Measurements from ENCODE around the gene SNRNP70.
"Not testable (repeated sequence)": the region's sequence is repeated elsewhere in the genome, so short reads cannot be mapped to it uniquely, and the experiment has no call there.

SNRNP70 gene, protein sequence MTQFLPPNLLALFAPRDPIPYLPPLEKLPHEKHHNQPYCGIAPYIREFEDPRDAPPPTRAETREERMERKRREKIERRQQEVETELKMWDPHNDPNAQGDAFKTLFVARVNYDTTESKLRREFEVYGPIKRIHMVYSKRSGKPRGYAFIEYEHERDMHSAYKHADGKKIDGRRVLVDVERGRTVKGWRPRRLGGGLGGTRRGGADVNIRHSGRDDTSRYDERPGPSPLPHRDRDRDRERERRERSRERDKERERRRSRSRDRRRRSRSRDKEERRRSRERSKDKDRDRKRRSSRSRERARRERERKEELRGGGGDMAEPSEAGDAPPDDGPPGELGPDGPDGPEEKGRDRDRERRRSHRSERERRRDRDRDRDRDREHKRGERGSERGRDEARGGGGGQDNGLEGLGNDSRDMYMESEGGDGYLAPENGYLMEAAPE

DNA sequence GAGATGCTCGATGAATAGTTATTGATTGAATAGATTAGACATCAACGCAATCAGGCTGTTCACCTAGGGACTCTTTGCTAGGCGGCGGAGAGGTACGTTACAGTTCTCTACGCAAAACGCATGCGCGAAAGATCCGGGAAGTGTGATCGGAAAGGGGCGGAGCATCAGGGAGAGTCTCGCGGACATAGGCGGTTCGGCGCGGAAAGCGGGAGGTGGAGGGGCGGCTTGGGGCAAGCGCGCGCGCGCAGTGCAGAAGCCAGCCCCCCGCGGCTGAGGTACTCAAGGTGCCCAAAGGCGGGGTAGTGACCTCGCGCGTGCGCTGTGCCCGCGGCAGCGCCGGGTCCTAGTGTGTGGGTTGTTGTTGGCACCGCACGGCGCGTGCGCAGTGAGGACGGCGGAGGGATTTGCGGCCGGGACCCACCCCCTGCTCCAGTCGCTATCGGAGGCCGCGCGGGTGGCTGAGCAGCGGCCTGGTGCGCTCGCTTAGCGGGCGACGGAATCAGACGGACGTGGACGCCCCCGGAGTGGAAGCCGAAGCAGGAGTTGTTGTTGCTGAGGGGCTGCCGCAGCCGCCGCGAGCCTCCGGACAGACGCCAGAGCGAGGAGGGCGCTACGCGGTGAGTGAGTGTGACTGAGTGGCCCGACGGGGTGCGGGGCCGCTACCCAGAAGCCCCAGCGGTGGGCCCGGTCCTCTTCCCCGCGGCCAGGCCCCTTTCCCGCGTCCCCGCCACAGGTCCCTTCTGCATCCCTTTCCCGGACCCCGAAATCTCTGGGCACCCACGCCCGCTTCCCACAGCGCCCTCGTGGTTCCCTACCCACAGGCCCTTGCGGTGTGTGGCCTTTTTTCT, at the start of gene SNRNP70:
Gene SNRNP70 (plus strand): TSS at position 432 of the 848 bp plus-strand sequence. CDS start 964 bp downstream, outside the sequence.
- peak; percentile 100 for DNase-seq

DNA sequence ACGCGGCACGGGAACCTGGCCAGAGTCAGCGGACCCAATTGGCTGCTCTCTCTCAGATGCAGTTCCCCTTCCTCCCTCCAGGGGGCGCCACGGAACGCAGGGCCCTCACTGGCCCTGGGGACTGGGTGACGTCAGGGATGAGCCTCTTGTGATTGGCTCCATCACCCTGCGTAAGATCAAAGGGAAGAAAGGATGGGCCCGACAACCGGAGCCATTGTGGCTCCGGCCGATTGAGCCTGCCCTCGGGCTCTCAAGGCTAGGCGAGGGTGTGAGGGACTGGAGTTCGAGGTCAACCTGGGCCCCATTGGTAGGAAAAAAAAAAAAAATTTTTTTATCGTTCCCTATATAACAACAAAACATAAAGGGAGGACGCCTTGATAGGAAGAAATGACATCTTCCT, 48.4 kb upstream of the SNRNP70 start, which contains the start of gene CGB1:
Gene CGB1 (minus strand): TSS at position 81 of the 400 bp plus-strand sequence. CDS start 184 bp downstream, outside the sequence.
- peak; percentile 68 for DNase-seq

DNA sequence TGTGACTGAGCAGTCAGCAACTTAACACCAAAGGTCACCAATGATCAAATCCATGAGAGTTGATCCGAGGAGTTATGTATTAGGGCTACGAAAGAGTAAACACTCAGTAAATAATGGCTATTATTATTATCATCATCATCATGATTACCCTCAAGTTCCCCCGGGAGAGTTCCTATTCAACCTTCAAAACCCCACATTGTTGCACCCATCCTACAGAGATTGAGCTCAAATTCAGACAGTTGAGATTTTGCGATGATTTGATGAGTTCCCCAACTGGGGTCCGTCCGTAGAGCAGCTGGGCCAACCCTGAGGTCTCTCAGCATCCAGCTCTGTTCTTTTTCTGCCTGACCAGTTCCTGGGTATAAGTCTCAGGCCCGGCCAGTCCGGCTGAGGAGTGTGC, 47.1 kb upstream of the SNRNP70 start:
- not testable (repeated sequence) for DNase-seq

DNA sequence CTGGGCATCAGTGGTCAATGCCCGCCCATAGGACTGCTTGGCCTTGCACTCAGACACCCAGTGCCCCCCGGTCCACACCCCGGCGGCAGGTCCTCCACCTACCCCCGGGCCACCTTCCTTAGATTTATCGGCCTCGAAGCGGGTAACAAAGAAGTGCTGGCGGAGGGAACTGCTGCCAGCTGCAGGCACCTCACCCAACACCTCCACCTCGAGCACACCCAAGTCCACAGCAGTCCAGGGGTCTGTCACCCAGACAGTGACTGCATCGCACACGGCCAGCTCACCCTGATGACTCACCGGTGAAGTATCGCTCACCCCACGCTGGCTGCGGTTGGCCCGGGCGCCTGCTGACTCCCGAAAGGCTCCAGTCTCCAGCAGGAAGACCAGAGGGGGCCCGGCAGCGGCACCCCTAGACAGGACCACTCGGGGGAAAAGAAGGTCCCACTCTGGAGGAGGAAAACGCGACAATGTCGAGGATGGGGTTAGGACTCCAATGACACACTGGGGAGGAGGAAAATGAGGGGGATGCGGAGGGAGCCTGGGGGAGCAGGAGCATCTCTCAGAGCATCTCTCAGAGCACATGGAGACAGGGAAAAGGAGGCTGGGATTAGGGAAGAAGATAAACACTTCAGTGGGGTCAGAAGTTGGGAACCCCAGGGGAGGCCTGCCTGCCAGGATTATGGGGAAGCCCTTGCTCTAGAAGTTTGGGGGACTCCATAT, 46.5 kb upstream of the SNRNP70 start:
- not testable (repeated sequence) for DNase-seq

DNA sequence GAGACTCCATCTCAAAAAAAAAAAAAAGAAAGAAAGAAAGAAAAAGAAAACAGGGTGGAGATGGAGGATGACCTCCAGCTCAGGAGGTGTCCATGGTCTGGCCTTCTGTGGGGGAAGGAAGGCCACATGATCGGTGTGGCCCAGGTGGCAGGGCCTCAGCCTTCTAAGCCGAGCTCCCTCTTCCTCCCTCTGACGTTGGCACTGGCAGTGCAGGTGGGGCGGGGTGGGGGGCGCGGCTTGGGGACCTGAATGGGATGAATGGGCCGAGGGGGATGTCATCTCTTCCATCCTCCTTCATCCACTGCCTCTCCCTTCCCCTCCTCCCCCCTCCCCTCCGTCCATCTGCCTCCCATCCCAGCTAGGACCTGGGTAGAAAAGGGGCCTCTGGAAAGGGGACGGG, 45.5 kb upstream of the SNRNP70 start:
- not testable (repeated sequence) for DNase-seq

DNA sequence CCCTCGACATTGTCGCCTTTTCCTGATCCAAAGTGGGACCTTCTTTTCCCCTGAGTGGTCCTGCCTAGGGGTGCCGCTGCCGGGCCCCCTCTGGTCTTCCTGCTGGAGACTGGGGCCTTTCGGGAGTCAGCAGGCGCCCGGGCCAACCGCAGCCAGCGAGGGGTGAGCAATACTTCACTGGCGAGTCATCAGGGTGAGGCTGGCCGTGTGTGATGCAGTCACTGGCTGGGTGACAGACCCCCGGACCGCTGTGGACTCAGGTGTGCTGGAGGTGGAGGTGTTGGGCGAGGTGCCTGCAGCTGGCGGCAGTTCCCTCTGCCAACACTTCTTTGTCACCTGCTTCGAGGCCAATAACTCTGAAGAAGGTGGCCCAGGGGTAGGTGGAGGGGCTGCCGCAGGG, 43.1 kb upstream of the SNRNP70 start:
- DNase-seq: no peak

DNA sequence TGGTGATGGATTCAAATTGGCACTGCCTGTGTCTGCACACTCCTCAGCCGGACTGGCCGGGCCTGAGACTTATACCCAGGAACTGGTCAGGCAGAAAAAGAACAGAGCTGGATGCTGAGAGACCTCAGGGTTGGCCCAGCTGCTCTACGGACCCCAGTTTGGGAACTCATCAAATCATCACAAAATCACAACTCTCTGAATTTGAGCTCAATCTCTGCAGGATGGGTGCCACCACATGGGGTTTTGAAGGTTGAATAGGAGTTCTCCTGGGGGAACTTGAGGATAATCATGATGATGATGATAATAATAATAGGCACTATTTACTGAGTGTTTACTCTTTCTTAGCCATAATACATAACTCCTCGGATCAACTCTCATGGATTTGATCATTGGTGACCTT, 42.6 kb upstream of the SNRNP70 start:
- DNase-seq: not testable (repeated sequence)

DNA sequence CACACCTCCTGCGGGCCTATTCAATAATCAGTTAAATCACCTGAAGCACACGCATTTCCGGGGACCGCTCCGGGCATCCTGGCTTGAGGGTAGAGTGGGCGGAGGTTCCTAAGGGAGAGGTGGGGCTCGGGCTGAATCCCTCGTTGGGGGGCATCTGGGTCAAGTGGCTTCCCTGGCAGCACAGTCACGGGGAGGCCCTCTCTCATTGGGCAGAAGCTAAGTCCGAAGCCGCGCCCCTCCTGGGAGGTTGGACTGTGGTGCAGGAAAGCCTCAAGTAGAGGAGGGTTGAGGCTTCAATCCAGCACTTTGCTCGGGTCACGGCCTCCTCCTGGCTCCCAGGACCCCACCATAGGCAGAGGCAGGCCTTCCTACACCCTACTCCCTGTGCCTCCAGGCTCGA, 41.7 kb upstream of the SNRNP70 start, which contains the start of gene CGB5:
Gene CGB5 (plus strand): TSS at position 301 of the 400 bp plus-strand sequence. CDS start 362 bp downstream, outside the sequence.
- DNase-seq: not testable (repeated sequence)

DNA sequence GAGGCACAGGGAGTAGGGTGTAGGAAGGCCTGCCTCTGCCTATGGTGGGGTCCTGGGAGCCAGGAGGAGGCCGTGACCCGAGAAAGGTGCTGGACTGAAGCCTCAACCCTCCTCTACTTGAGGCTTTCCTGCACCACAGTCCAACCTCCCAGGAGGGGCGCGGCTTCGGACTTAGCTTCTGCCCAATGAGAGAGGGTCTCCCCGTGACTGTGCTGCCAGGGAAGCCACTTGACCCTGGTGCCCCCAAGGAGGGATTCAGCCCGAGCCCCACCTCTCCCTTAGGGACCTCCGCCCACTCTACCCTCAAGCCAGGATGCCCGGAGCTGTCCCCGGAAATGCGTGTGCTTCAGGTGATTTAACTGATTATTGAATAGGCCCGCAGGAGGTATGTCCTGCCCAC, 36.2 kb upstream of the SNRNP70 start, which contains the start of gene CGB8:
Gene CGB8 (minus strand): TSS at position 101 of the 400 bp plus-strand sequence. CDS start 372 bp downstream, outside the sequence.
- DNase-seq: not testable (repeated sequence)

DNA sequence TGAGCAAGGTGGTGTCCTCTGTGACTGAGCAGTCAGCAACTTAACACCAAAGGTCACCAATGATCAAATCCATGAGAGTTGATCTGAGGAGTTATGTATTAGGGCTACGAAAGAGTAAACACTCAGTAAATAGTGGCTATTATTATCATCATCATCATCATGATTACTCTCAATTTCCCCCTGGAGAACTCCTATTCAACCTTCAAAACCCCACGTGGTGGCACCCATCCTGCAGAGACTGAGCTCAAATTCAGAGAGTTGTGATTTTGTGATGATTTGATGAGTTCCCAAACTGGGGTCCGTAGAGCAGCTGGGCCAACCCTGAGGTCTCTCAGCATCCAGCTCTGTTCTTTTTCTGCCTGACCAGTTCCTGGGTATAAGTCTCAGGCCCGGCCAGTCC, 35.4 kb upstream of the SNRNP70 start:
- not testable (repeated sequence) for DNase-seq

DNA sequence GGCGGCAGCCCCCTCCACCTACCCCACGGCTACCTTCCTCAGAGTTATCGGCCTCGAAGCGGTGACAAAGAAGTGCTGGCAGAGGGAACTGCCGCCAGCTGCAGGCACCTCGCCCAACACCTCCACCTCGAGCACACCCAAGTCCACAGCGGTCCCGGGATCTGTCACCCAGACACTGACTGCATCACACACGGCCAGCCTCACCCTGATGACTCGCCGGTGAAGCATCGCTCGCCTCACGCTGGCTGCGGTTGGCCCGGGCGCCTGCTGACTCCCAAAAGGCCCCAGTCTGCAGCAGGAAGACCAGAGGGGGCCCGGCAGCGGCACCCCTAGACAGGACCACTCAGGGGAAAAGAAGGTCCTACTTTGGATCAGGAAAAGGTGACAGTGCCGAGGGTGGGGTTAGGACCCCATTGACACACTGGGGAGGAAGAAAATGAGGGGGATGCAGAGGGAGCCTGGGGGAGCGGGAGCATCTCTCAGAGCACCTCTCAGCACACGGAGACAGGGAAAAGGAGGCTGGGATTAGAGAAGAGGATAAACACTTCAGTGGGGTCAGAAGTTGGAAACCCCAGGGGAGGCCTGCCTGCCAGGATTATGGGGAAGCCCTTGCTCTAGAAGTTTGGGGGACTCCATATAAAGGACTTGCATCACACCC, 34.7 kb upstream of the SNRNP70 start:
- not testable (repeated sequence) for DNase-seq

DNA sequence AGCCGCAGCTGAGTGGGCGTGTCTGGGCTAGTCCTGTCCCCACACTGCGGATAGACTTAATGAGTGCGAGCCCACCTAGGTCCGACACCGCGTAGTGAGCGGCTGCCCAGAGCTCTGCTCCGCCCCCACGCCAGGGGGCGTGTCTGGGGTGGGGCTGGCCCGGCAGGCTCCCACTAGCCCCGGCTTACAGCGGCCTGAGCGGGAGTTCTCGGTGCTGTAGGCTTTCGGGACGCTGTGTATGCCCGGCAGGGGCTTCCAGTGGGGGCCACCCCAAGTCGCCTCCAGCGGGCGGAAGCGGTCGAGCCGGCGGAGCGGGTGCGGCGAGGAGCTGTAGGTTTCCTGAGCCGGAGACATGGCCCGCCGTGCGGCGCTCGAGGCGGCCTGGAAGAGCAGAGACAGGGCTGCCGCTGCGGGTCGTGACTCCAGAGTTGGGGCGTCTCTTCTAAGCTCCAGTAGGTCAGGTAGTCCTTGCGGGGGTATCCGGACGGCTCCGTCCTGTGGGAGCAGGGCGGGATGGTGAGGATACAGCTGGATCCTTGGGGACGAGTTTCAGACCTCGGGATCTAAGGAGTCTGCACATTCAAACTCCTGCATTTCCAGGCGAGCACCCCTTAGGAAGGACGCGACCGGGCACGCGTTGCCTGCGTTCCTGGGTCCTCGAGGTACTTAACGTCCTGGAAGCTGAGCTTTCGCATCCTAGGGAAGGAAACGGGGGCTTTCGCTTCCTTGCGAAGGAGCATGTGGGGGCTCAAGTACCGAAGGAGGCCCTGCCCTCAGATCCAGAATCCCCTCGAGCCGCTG, 28.9 kb upstream of the SNRNP70 start:
- peak; percentile 61 for DNase-seq

DNA sequence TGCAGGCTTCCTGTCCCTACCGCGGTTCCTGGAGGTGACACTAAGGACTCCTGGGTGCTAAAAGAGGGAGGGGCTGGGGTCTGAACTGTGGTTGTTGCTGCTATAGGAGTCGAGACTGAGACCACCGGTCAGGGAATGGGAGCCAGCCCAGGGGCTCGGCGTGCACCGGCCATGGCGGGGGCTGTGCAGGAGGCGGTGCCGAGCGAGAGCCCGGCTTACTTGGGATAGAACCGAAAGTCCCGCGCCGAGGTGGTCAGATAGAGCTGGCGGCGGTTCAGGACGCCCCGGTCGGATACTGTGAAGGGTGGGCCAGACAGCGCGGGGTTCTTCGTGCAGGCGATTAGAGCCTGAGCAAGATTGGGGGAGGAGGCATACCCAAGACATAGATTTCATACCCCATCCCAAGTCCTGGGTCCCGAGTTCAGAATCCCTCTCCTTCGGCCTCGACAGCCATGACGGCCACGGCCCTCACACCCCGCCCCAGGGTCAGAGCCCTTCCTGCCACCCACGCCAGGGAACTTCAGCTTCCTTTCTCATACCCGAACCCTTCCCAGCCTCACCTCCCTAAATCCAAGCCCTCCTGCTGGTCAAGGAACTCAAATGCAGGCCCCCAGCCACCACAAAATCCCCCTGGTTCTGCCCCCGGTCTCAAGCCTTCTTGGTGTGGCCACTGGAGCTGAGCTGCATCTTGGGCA, 28.2 kb upstream of the SNRNP70 start:
- DNase-seq: not testable (repeated sequence)

DNA sequence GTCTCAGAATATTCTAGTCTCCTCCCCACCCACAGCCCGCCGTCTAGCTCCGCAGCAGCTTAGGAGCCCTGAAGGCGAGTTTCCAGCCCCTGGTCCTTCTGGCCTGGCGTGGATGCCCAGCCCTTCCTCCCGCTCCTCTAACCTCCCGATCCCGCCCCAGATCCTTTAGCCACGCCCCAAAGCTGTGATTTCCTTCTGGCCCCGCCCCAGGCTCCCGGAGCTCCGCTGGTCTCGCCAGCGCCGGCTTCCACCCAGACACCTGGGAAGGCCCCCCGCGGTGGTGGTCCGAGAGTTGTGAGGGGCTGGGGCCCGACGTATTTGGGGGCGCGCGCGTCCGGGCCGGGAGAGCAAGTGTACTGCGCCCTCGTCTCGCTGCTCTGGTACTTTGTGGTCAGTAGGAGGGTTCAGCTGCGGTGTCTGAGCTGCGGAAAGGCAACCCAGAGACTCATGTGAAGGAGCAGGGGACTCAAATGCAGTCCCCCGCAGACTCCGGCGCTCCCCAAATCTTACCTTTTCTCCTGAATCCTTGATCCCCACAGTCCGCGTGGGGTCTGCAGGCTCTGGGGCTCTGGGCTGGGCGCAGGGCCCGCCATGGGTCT, 27.5 kb upstream of the SNRNP70 start, which contains the start of gene CGB7:
Gene CGB7 (minus strand): TSS at position 114 of the 599 bp plus-strand sequence. CDS start 2,374 bp downstream, outside the sequence.
- no peak for DNase-seq

DNA sequence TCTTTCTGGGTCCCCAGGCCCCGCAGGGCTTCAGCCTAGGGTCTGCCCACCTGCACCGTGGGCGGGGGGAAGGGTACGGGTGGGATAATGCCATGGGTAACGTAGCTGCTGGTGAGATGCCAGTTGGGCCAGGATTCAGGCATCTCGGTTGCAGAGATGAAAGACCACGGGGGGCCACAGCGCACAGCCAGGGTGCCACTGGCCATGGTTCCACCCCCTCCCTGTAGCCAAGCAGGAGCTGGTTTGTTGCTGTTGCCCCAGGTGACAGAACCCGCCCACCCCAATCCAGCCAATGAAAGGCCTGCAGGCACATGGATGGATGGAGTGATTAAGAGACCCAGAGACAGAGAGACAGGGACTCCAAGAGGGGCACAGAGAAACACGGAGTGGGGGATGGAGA, 26.7 kb upstream of the SNRNP70 start:
- DNase-seq: no peak

DNA sequence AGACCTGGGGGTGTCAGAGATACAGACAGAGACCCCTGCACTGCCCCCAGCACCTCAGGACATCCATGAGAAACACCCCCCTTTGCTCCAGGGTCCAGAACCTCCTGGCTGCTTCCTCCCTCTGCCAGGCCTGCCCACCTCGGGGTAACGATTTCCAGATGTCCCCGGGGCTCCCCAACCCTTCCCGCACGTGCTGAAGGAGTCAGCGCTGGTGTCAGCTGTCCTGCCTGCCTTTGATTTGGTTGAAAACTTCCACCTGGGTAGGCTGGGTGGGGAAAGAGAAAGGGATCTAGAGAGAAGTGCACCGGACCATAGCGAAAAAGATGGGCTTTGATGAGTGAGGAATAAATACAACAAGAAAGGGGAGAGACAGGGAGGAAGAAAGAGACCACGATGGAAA, 26.2 kb upstream of the SNRNP70 start:
- DNase-seq: no peak

DNA sequence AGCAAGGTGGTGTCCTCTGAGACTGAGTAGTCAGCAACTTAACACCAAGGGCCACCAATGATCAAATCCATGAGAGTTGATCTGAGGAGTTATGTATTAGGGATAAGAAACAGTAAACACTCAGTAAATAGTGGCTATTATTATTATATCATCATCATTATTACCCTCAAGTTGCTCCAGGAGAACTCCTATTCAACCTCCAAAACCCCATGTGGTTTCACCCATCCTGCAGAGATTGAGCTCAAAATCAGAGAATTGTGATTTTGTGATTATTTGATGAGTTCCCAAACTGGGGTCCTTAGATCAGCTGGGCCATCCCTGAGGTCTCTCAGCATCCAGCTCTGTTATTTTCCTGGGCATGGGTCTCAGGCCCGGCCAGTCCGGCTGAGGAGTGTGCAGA, 24.3 kb upstream of the SNRNP70 start:
- no peak for DNase-seq

DNA sequence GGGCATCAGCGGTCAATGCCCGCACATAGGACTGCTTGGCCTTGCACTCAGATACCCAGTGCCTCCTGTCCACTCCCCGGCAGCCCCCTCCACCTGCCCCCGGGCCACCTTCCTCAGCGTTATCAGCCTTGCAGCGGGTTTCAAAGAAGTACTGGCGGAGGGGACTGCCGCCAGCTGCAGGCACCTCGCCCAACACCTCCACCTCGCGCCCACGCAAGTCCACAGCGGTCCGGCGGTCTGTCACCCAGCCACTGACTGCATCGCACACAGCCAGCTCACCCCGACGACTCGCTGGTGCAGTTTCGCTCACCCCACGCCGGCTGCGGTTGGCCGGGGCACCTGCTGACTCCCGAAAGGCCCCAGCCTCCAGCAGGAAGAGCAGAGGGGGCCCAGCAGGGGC, 23.8 kb upstream of the SNRNP70 start:
- DNase-seq: no peak

DNA sequence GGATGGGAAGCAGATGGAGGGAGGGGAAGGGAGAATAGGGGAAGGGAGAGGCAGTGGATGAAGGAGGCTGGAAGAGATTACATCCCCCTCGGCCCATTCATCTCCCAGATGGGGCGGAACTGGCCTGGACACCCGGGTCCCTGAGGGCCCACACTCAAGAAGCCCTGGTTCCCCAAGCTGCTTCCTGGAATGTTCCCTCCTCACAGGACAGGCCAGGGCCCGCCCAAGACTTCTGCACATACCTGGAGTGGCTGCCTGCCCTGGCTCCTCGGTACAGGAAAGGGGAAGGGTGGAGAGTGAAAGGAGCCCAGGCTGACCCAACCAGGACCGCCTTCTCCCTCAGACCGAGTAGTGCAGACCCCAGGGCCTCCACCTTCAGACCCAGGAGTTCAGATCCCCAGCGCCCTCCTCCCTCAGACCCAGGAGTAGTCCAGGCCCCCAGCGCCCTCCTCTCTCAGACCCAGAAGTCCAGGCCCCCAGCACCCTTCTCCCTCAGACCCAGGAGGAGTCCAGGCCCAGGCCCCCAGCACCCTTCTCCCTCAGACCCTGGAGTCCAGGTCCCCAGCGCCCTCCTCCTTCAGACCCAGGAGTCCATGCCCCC, 21.1 kb upstream of the SNRNP70 start:
- no peak for DNase-seq

Data from hematopoietic multipotent progenitor cell treated with erythropoietin and hydrocortisone succinate and interleukin-3 and kit ligand, for 4 days (in vitro differentiated cells).